SK-N-SH (cell line): ENCODE data around the gene BRINP3.

Experiments
- GATA2 ChIP-seq: sonication (generic); formaldehyde crosslinking; IDR thresholded peaks from 2 replicates; pipeline ENCODE4 v1.5.0; 2020; ENCODE audit warnings: mild to moderate bottlenecking, missing genetic modification reagents
- NRF1 ChIP-seq: IDR thresholded peaks from 2 replicates; pipeline ENCODE4 v1.6.1; 2012; ENCODE audit warnings: low read depth, mild to moderate bottlenecking, low read length
- SIN3A ChIP-seq: IDR thresholded peaks from 2 replicates; pipeline ENCODE4 v1.6.1; 2012; ENCODE audit warnings: low read depth, mild to moderate bottlenecking, low read length, moderate library complexity, borderline replicate concordance
- TF ChIP-seq, protein P1 (sequence below): fragments of 200-600 bp; sonication (generic); IDR thresholded peaks from 2 replicates; pipeline ENCODE4 v1.6.1; 2017; ENCODE audit warnings: antibody characterized with exemption, mild to moderate bottlenecking, moderate library complexity

DNA sequence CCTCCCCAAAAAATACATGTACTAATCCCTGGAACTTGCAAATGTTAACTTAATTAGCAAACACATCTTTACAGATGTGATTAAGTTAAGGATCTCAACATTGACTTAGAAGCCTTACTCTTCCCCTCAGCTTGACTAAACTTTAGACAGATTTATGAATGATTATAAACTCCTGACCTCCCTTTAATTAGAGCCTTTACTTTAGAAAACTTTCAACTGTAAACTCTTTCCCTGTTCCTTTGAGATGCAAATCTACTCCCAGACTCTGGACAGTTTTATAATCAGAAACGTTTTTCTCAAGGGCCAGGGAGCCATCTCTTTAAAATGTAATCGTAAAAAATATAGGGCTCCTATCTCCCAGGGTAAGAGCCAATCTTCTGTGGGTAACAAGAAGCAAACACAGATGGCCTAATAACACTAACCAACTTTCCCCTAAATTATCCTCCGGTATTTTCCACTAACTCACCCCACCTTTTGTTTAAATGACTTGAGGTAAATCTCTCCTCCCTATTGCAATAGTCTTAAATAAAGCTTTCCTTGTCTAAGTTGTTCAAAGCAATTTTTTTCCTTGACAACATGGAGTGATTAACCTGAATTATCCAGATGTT, 284.1 kb downstream of the BRINP3 start:
- TF ChIP-seq, protein P1, sequence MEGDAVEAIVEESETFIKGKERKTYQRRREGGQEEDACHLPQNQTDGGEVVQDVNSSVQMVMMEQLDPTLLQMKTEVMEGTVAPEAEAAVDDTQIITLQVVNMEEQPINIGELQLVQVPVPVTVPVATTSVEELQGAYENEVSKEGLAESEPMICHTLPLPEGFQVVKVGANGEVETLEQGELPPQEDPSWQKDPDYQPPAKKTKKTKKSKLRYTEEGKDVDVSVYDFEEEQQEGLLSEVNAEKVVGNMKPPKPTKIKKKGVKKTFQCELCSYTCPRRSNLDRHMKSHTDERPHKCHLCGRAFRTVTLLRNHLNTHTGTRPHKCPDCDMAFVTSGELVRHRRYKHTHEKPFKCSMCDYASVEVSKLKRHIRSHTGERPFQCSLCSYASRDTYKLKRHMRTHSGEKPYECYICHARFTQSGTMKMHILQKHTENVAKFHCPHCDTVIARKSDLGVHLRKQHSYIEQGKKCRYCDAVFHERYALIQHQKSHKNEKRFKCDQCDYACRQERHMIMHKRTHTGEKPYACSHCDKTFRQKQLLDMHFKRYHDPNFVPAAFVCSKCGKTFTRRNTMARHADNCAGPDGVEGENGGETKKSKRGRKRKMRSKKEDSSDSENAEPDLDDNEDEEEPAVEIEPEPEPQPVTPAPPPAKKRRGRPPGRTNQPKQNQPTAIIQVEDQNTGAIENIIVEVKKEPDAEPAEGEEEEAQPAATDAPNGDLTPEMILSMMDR, result no peak
- TF ChIP-seq GATA2 (CRISPR knock-in tag) (no peak), SIN3A (no peak), NRF1 (no peak)
